ENCODE data around the gene NDUFA6.
A peak's percentile ranks its signal among the peaks of the same experiment; 100 is the strongest.

The NDUFA6 gene

GRCh38 chr22:42090596-42091454, at the start of gene NDUFA6:
NDUFA6 (minus strand) TSS chr22:42090772; CDS start chr22:42090744, 28 bp downstream.
- TF ChIP-seq, protein P1, sequence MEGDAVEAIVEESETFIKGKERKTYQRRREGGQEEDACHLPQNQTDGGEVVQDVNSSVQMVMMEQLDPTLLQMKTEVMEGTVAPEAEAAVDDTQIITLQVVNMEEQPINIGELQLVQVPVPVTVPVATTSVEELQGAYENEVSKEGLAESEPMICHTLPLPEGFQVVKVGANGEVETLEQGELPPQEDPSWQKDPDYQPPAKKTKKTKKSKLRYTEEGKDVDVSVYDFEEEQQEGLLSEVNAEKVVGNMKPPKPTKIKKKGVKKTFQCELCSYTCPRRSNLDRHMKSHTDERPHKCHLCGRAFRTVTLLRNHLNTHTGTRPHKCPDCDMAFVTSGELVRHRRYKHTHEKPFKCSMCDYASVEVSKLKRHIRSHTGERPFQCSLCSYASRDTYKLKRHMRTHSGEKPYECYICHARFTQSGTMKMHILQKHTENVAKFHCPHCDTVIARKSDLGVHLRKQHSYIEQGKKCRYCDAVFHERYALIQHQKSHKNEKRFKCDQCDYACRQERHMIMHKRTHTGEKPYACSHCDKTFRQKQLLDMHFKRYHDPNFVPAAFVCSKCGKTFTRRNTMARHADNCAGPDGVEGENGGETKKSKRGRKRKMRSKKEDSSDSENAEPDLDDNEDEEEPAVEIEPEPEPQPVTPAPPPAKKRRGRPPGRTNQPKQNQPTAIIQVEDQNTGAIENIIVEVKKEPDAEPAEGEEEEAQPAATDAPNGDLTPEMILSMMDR (IDR thresholded peaks at IDR 0.05), result peak; percentile 96

DNA sequence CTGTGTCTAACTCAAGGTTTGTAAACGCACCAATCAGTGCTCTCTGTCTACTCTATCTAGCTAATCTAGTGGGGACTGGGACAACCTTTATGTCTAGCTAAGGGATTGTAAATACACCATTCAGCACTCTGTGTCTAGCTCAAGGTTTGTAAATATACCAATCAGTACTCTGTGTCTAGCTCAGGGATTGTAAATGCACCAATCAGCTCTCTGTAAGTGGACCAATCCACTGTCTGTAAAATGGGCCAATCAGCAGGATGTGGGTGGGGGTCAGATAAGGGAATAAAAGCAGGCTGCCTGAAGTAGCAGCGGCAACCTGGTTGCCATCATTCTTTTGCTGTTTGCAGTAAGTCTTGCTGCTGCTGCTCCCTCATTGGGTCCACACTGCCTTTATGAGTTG, 48.4 kb upstream of the NDUFA6 start:
- TF ChIP-seq, protein P1 (IDR thresholded peaks at IDR 0.05), result no peak

GRCh38 chr22:42138122-42138770, 47.7 kb upstream of the NDUFA6 start:
- TF ChIP-seq, protein P1 (IDR thresholded peaks at IDR 0.05), result no peak

DNA sequence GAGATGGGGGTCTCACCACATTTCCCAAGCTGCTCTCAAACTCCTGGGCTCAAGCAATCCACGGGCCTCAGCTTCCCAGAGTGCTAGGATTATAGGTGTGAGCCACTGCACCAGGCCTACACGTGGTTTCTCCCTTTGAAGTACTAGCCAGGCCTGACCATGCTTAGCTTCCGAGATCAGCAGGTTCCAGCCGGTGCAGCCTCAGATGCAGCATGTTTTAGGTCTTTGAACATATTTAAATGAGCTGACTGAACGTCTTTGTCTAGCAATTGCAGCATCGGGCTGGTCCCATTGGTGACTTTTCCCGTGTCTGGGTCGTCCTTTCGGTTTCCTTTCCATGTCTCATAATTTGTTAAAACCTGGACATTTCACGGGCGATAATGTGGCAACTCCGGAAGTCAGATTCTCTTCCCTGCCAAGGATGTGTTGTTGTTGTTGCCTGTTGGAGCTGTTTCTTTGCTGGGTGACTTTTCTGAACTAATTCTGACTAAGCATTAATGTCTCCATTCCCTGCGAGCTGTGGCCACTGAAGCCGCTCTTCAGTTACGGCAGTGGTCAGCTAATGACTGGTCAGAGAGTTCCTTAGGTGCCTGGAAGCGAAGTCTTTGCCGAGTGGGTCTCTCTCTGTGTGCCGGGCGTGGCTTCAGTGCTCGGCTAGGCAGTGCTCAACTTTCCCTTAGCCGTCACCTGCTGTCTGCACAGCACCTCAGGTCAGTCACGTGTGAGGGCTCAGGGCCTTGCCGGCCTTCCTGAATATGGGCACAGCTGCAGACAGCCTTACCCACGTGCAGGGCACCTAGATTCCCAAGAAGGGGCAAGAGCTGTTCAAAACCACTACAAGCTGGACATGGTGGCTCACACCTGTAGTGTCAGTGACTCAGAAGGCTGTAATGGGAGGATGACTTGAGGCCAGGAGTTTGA, 43.8 kb upstream of the NDUFA6 start:
- TF ChIP-seq, protein P1 (IDR thresholded peaks at IDR 0.05), result no peak

GRCh38 chr22:42132457-42132856, 41.9 kb upstream of the NDUFA6 start:
- TF ChIP-seq, protein P1 (IDR thresholded peaks at IDR 0.05), result no peak

DNA sequence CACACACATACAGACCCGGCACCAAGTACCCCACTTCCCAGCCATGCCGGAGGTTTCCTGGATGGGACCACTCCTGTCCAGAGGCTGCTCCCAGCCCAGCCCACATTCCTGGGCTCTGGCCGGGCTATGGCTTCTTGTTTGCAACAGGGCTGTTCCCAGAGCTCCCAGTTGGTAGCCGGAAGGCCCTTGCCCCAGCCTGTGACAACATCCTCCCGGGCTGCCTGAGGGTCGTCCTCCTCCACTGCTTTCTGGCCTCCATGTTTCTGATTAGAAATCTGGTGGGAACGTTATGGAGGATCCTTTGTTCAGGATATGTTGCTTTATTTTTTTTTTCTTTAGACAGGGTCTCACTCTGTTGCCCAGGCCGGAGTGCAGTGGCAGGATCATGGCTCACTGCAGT, 41.0 kb upstream of the NDUFA6 start:
- TF ChIP-seq, protein P1 (IDR thresholded peaks at IDR 0.05), result no peak

All from LNCAP (cell line).